Liver (tissue), 9 donors: ENCODE measurements around the gene HIVEP3. TPM values are rescaled to one million over a fixed set of nuclear protein-coding genes. Genes with fewer than 3 reads are reported as not detected.

Source experiments
- DNase-seq: peaks from one replicate; pipeline ENCODE4 v3.0.0-alpha.2; 2017; ENCODE audit warnings: low spot score
- H3K27ac ChIP-seq, 2 donors: one replicate each; pipeline ENCODE4 v1.7.0; 2013; ENCODE audit warnings: inconsistent platforms in 2 of 2, low read length in 2 of 2, control low read depth in 1 of 2, low read depth in 1 of 2, mild to moderate bottlenecking in 1 of 2
- H3K27me3 ChIP-seq, 4 donors: one replicate each; pipeline versions ENCODE4 v1.6.1 to v1.7.0; 2013; ENCODE audit warnings: low read length in 3 of 4, inconsistent platforms in 1 of 4, mild to moderate bottlenecking in 1 of 4, moderate library complexity in 1 of 4; ENCODE audit not compliant: control insufficient read depth in 4 of 4, insufficient read depth in 4 of 4
- H3K36me3 ChIP-seq, 4 donors: one replicate each; pipeline versions ENCODE4 v1.6.1 to v1.7.0; 2013; ENCODE audit warnings: low read length in 3 of 4, mild to moderate bottlenecking in 3 of 4, low read depth in 1 of 4, moderate library complexity in 1 of 4; ENCODE audit not compliant: control insufficient read depth in 4 of 4, insufficient read depth in 3 of 4
- H3K4me1 ChIP-seq, 4 donors: one replicate each; pipeline versions ENCODE4 v1.6.1 to v1.7.0; 2013; ENCODE audit warnings: low read length in 3 of 4, mild to moderate bottlenecking in 3 of 4, moderate library complexity in 1 of 4; ENCODE audit not compliant: control insufficient read depth in 4 of 4, insufficient read depth in 4 of 4
- H3K4me3 ChIP-seq, 3 donors: one replicate each; pipeline versions ENCODE4 v1.6.1 to v1.7.0; 2013; ENCODE audit warnings: low read length in 3 of 3, control low read depth in 1 of 3, low read depth in 1 of 3, mild to moderate bottlenecking in 1 of 3
- H3K9ac ChIP-seq, 2 donors: one replicate each; pipeline ENCODE4 v1.7.0; 2013; ENCODE audit warnings: low read length in 2 of 2, mild to moderate bottlenecking in 2 of 2, moderate library complexity in 2 of 2, control low read depth in 1 of 2, low read depth in 1 of 2
- H3K9me3 ChIP-seq, 4 donors: one replicate each; pipeline versions ENCODE4 v1.6.1 to v1.7.0; 2013; ENCODE audit warnings: low read length in 3 of 4; ENCODE audit not compliant: control insufficient read depth in 4 of 4
- ATF3 ChIP-seq: IDR thresholded peaks from 2 replicates; pipeline ENCODE4 v1.6.1; 2016; ENCODE audit warnings: antibody characterized with exemption
- CTCF ChIP-seq: fragments of 150-350 bp; IDR thresholded peaks from 2 replicates; pipeline ENCODE4 v1.5.1; 2017; ENCODE audit warnings: improper control_type of control experiment, low read depth, low read length; ENCODE audit not compliant: missing input control
- EGR1 ChIP-seq, 2 donors: IDR thresholded peaks; 2 replicates each; pipeline ENCODE4 v1.6.1; 2016 to 2018; ENCODE audit warnings: antibody characterized with exemption in 2 of 2, low read depth in 2 of 2
- GABPA ChIP-seq, 2 donors: IDR thresholded peaks in 1 of 2; conservative IDR thresholded peaks in 1 of 2; 2 replicates each; pipeline ENCODE4 v1.6.1; 2016; ENCODE audit warnings: antibody characterized with exemption in 2 of 2, mild to moderate bottlenecking in 1 of 2, moderate library complexity in 1 of 2
- HNF4A ChIP-seq, 2 donors: conservative IDR thresholded peaks; 2 replicates each; pipeline ENCODE4 v1.6.1; 2016; ENCODE audit warnings: antibody characterized with exemption in 2 of 2, mild to moderate bottlenecking in 2 of 2
- HNF4G ChIP-seq: IDR thresholded peaks from 2 replicates; pipeline ENCODE4 v1.6.1; 2016; ENCODE audit warnings: antibody characterized with exemption
- JUND ChIP-seq, 2 donors: IDR thresholded peaks; 2 replicates each; pipeline ENCODE4 v1.6.1; 2016; ENCODE audit warnings: antibody characterized with exemption in 2 of 2
- MAX ChIP-seq: IDR thresholded peaks from 2 replicates; pipeline ENCODE4 v1.6.1; 2016; ENCODE audit warnings: antibody characterized with exemption
- NR2F2 ChIP-seq: IDR thresholded peaks from 2 replicates; pipeline ENCODE4 v1.6.1; 2016; ENCODE audit warnings: antibody characterized with exemption
- RAD21 ChIP-seq, 2 donors: IDR thresholded peaks; 2 replicates each; pipeline ENCODE4 v1.6.1; 2016; ENCODE audit warnings: antibody characterized with exemption in 2 of 2, mild to moderate bottlenecking in 2 of 2
- REST ChIP-seq: IDR thresholded peaks from 2 replicates; pipeline ENCODE4 v1.6.1; 2016; ENCODE audit warnings: antibody characterized with exemption, mild to moderate bottlenecking
- SP1 ChIP-seq: IDR thresholded peaks from 2 replicates; pipeline ENCODE4 v1.6.1; 2018; ENCODE audit warnings: antibody characterized with exemption, mild to moderate bottlenecking
- YY1 ChIP-seq: IDR thresholded peaks from 2 replicates; pipeline ENCODE4 v1.6.1; 2016; ENCODE audit warnings: antibody characterized with exemption, mild to moderate bottlenecking
- ZBTB33 ChIP-seq: IDR thresholded peaks from 2 replicates; pipeline ENCODE4 v1.6.1; 2016; ENCODE audit warnings: antibody characterized with exemption
- WGBS: extraction: QIAGEN DNeasy Blood & Tissue Kit; methylation state at CpG from one replicate; pipeline ENCODE4 v1.1.7; 2013; 5-methylcytosine and 5-hydroxymethylcytosine counted together
- polyA plus RNA-seq, 2 donors: library from polyadenylated mRNA; stranded (reverse) in 1 of 2; unstranded in 1 of 2; fragments of 200-250 nt in 1 of 2; fragments of >200 nt in 1 of 2; fragmentation: Nextera tagmentation in 1 of 2; extraction: Ambion mirVana in 1 of 2; gene quantifications; one replicate each; pipeline versions ENCODE4 v1.2.1 to v1.2.3, GENCODE V29; 2013 to 2015
- total RNA-seq, 2 donors: library from RNA; depleted of rRNA; stranded (reverse); fragments of >200 nt; gene quantifications; one replicate each; pipeline ENCODE4 v1.2.3, GENCODE V29; 2014
- donor health status: healthy.
- donor health status: healthy.
- donor health status: healthy.
- donor health status: healthy.
- donor health status: healthy.

HIVEP3 gene
- total and polyA plus RNA-seq, 4 donors, result 0.93 to 1.6 (median 1.4) TPM

GRCh38 chr1:41473738-41474362 lies 444.9 kb downstream of the HIVEP3 start:
- H3K36me3 ChIP-seq, result no peaks in the 10 kb centered on the region
- TF ChIP-seq JUND (IDR thresholded peaks at IDR 0.05) (no peak), CTCF (no peak), GABPA (IDR thresholded peaks at IDR 0.05 in 1 of 2, conservative IDR thresholded peaks at IDR 0.05 in 1 of 2) (no peak), HNF4A (conservative IDR thresholded peaks at IDR 0.05) (no peak), ATF3 (no peak), REST (no peak), RAD21 (IDR thresholded peaks at IDR 0.05) (no peak), ZBTB33 (no peak), NR2F2 (no peak), MAX (no peak), SP1 (no peak), EGR1 (IDR thresholded peaks at IDR 0.05; ENCODE audit: low read depth in 2 of 2) (no peak), YY1 (no peak), HNF4G (no peak)
- no peaks in the 10 kb centered on the region for H3K27me3 ChIP-seq
- no peaks in the 10 kb centered on the region for H3K9me3 ChIP-seq
- no peak overlapping the region for H3K27ac ChIP-seq
- H3K9ac ChIP-seq, result no peak overlapping the region
- H3K4me3 ChIP-seq, result no peak overlapping the region
- 95% methylated on average over 6 of the region's 6 CpGs for WGBS
- no peak for DNase-seq
- peaks cover 7 to 16% (median 11%) of the 10 kb centered on the region in 4 donors for H3K4me1 ChIP-seq

DNA sequence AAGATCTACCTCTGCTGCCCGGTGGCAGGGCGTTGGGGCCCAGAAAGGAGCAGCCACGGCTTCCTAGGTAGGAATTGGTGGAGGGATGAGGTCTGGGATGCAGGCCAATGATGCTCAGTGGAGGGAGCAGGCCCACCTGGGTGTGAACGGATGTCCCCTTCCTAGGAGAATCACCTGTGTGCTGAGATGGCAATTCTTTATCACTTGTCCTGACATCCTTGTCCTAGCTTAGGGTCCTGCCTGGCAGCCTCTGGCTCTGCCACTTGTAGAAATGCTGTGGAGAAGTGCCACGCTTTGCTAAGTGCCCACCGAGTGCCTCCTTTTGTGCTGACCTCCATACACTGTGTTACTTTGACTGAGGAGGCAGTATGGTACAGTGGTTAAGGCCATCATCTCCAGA lies 447.1 kb downstream of the HIVEP3 start:
- no peak for DNase-seq
- Histone ChIP-seq H3K9me3 (no peaks in the 10 kb centered on the region), H3K4me3 (no peak overlapping the region), H3K9ac (no peak overlapping the region), H3K27me3 (no peaks in the 10 kb centered on the region), H3K4me1 (peaks cover 5 to 9% (median 6%) of the 10 kb centered on the region in 4 donors), H3K27ac (no peak overlapping the region), H3K36me3 (no peaks in the 10 kb centered on the region)
- 90% methylated on average over 6 of the region's 6 CpGs for WGBS
- TF ChIP-seq RAD21 (IDR thresholded peaks at IDR 0.05), result no peak
